CD14-positive monocyte (primary cell): ENCODE data around the gene IGF1R. TPM values are rescaled to one million over a fixed set of nuclear protein-coding genes. Genes with fewer than 3 reads are reported as not detected.

Source experiments
- DNase-seq, 3 donors: peaks; one replicate each; pipeline ENCODE4 v3.0.0-alpha.2; 2011 to 2022
- H2AFZ ChIP-seq: 2 replicates; pipeline ENCODE4 v1.6.0; 2012; ENCODE audit warnings: mild to moderate bottlenecking, low read depth, low read length, inconsistent platforms; ENCODE audit not compliant: insufficient read depth, poor library complexity, severe bottlenecking
- H3K27ac ChIP-seq, 2 donors: 1 replicate in 1 of 2; 2 replicates in 1 of 2; pipeline ENCODE4 v1.5.1; 2012 to 2013; ENCODE audit warnings: low read length in 2 of 2, control low read depth in 1 of 2, inconsistent platforms in 1 of 2, low read depth in 1 of 2, mild to moderate bottlenecking in 1 of 2
- H3K27me3 ChIP-seq, 2 donors: one replicate each; pipeline versions ENCODE4 v1.6.0 to v1.6.1; 2011 to 2013; ENCODE audit warnings: low read length in 2 of 2; ENCODE audit not compliant: control insufficient read depth in 2 of 2, insufficient read depth in 2 of 2
- H3K36me3 ChIP-seq, 2 donors: replicated peaks in 1 of 2; 1 replicate in 1 of 2; 2 replicates in 1 of 2; pipeline versions ENCODE4 v1.5.1 to v1.6.1; 2012 to 2013; ENCODE audit warnings: low read length in 2 of 2, control low read depth in 1 of 2, inconsistent platforms in 1 of 2, mild to moderate bottlenecking in 1 of 2; ENCODE audit not compliant: insufficient read depth in 2 of 2, control insufficient read depth in 1 of 2
- H3K4me1 ChIP-seq, 2 donors: 1 replicate in 1 of 2; 2 replicates in 1 of 2; pipeline versions ENCODE4 v1.5.1 to v1.6.1; 2012 to 2013; ENCODE audit warnings: low read length in 2 of 2, control low read depth in 1 of 2, inconsistent platforms in 1 of 2, mild to moderate bottlenecking in 1 of 2, moderate library complexity in 1 of 2; ENCODE audit not compliant: insufficient read depth in 2 of 2, control insufficient read depth in 1 of 2
- H3K4me2 ChIP-seq: replicated peaks from 2 replicates; pipeline ENCODE3; 2012; ENCODE audit warnings: low read length, moderate library complexity, mild to moderate bottlenecking; ENCODE audit not compliant: poor library complexity, severe bottlenecking; ENCODE audit errors: extremely low read depth
- H3K4me3 ChIP-seq, 3 experiments: fragments of 200-600 bp in 1 of 3; sonication (generic) in 1 of 3; replicated peaks in 1 of 3; 1 replicate in 2 of 3; 2 replicates in 1 of 3; pipeline ENCODE4 v1.5.1; 2011 to 2013; ENCODE audit warnings: low read length in 3 of 3, mild to moderate bottlenecking in 3 of 3, control low read depth in 2 of 3, low read depth in 2 of 3, inconsistent platforms in 1 of 3, moderate library complexity in 1 of 3
- H3K79me2 ChIP-seq: 2 replicates; pipeline ENCODE4 v1.6.0; 2012; ENCODE audit warnings: mild to moderate bottlenecking, control low read depth, inconsistent platforms, low read length, moderate library complexity; ENCODE audit not compliant: insufficient read depth
- H3K9ac ChIP-seq: 2 replicates; pipeline ENCODE4 v1.6.0; 2017; ENCODE audit warnings: low read length, mild to moderate bottlenecking; ENCODE audit not compliant: insufficient read depth, poor library complexity, severe bottlenecking
- H3K9me3 ChIP-seq, 2 donors: replicated peaks in 1 of 2; 1 replicate in 1 of 2; 2 replicates in 1 of 2; pipeline versions ENCODE4 v1.5.1 to v1.6.1; 2012 to 2013; ENCODE audit warnings: low read length in 2 of 2, control low read depth in 1 of 2; ENCODE audit not compliant: control insufficient read depth in 1 of 2, insufficient read depth in 1 of 2
- H4K20me1 ChIP-seq: 2 replicates; pipeline ENCODE4 v1.6.0; 2012; ENCODE audit warnings: mild to moderate bottlenecking, low read length, control low read depth, moderate library complexity; ENCODE audit not compliant: insufficient read depth
- H3K27ac Mint-ChIP-seq, 7 donors: one replicate each; pipeline ENCODE4 v1.8.0; 2020; ENCODE audit warnings: mild to moderate bottlenecking in 7 of 7, mixed read lengths in 7 of 7, moderate library complexity in 6 of 7, inconsistent platforms in 2 of 7
- H3K27me3 Mint-ChIP-seq, 3 donors: one replicate each; pipeline ENCODE4 v1.8.0; 2021 to 2022; ENCODE audit warnings: low read depth in 3 of 3, mild to moderate bottlenecking in 3 of 3, mixed read lengths in 3 of 3, moderate library complexity in 3 of 3, inconsistent platforms in 1 of 3
- H3K36me3 Mint-ChIP-seq, 2 donors: one replicate each; pipeline ENCODE4 v1.8.0; 2020; ENCODE audit warnings: mixed read lengths in 2 of 2, inconsistent platforms in 1 of 2, mild to moderate bottlenecking in 1 of 2
- H3K4me1 Mint-ChIP-seq: one replicate; pipeline ENCODE4 v1.8.0; 2020; ENCODE audit warnings: mild to moderate bottlenecking, mixed read lengths
- H3K4me3 Mint-ChIP-seq, 2 donors: one replicate each; pipeline ENCODE4 v1.8.0; 2020; ENCODE audit warnings: mild to moderate bottlenecking in 2 of 2, mixed read lengths in 2 of 2, moderate library complexity in 1 of 2
- H3K9me3 Mint-ChIP-seq, 7 donors: one replicate each; pipeline ENCODE4 v1.8.0; 2020 to 2022; ENCODE audit warnings: mixed read lengths in 7 of 7, mild to moderate bottlenecking in 6 of 7, moderate library complexity in 6 of 7, inconsistent platforms in 2 of 7
- WGBS: methylation state at CpG from one replicate; pipeline ENCODE4 v1.1.5; 2013; ENCODE audit warnings: missing lambda C conversion rate; ENCODE audit not compliant: insufficient coverage; 5-methylcytosine and 5-hydroxymethylcytosine counted together
- intact Hi-C, 2 donors: fragments of 100-400 bp; cut with micrococcal nuclease; formaldehyde crosslinking; loops; one replicate each; pipeline versions ENCODE4 v1.15.0 to v1.15.1; 2023
- polyA plus RNA-seq, 3 donors: library from polyadenylated mRNA; depleted of rRNA in 1 of 3; unstranded in 2 of 3; stranded (reverse) in 1 of 3; fragments of 300-500 nt in 2 of 3; fragments of >200 nt in 1 of 3; fragmentation: Illumina TruSeq in 2 of 3; gene quantifications; 1 replicate in 2 of 3; 2 replicates in 1 of 3; pipeline ENCODE4 v1.2.3, GENCODE V29; 2012 to 2021
- TF ChIP-seq, protein P1 (sequence below): fragments of 200-600 bp; IDR thresholded peaks from one replicate; pipeline ENCODE4 v1.8.0; 2022; ENCODE audit warnings: antibody characterized with exemption, mild to moderate bottlenecking

The IGF1R gene
- polyA plus RNA-seq, 3 donors, result 0.35 to 4.9 (median 0.67) TPM

DNA sequence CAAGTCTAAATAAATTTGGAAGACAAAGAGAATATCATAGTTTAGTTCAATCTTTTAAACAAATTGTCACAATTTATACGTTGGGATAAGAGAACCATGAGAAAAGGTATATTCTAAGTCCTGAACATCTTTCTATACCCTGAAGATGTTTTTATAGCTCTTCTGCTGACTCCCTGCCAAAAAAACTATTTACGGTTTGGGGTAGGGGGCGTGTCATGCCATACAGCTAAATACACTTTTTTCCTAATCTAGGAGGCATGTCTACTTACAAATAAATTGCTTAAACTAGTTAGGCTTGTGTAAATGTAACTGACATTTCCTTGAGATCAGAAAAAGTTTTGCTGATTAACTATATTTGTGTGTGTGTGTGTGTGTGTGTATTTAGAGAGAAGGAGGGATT lies 195.9 kb downstream of the IGF1R start:
- Histone ChIP-seq H3K79me2 (peaks cover 22% of the 10 kb centered on the region), H3K4me2 (no peak overlapping the region), H3K27ac (no peak overlapping the region), H3K4me1 (peaks cover 15 to 30% of the 10 kb centered on the region in 2 donors), H2AFZ (no peak overlapping the region), H3K9ac (no peak overlapping the region), H3K36me3 (no peaks in the 10 kb centered on the region), H4K20me1 (peaks cover 22% of the 10 kb centered on the region), H3K9me3 (no peaks in the 10 kb centered on the region), H3K27me3 (no peaks in the 10 kb centered on the region), H3K4me3 (no peak overlapping the region)
- intact Hi-C loops, result no loop called here
- no CpG with 5 or more reads among the region's 3 CpGs for WGBS
- Mint-ChIP-seq H3K27me3 (peaks cover 0 to 3% (median 0%) of the 10 kb centered on the region in 3 donors), H3K36me3 (peaks cover 0 to 3% of the 10 kb centered on the region in 2 donors), H3K9me3 (no peaks in the 10 kb centered on the region), H3K4me3 (no peak overlapping the region), H3K4me1 (peaks cover 31% of the 10 kb centered on the region), H3K27ac (no peak overlapping the region)
- DNase-seq, result no peak
- TF ChIP-seq, protein P1, sequence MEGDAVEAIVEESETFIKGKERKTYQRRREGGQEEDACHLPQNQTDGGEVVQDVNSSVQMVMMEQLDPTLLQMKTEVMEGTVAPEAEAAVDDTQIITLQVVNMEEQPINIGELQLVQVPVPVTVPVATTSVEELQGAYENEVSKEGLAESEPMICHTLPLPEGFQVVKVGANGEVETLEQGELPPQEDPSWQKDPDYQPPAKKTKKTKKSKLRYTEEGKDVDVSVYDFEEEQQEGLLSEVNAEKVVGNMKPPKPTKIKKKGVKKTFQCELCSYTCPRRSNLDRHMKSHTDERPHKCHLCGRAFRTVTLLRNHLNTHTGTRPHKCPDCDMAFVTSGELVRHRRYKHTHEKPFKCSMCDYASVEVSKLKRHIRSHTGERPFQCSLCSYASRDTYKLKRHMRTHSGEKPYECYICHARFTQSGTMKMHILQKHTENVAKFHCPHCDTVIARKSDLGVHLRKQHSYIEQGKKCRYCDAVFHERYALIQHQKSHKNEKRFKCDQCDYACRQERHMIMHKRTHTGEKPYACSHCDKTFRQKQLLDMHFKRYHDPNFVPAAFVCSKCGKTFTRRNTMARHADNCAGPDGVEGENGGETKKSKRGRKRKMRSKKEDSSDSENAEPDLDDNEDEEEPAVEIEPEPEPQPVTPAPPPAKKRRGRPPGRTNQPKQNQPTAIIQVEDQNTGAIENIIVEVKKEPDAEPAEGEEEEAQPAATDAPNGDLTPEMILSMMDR, result no peak

DNA sequence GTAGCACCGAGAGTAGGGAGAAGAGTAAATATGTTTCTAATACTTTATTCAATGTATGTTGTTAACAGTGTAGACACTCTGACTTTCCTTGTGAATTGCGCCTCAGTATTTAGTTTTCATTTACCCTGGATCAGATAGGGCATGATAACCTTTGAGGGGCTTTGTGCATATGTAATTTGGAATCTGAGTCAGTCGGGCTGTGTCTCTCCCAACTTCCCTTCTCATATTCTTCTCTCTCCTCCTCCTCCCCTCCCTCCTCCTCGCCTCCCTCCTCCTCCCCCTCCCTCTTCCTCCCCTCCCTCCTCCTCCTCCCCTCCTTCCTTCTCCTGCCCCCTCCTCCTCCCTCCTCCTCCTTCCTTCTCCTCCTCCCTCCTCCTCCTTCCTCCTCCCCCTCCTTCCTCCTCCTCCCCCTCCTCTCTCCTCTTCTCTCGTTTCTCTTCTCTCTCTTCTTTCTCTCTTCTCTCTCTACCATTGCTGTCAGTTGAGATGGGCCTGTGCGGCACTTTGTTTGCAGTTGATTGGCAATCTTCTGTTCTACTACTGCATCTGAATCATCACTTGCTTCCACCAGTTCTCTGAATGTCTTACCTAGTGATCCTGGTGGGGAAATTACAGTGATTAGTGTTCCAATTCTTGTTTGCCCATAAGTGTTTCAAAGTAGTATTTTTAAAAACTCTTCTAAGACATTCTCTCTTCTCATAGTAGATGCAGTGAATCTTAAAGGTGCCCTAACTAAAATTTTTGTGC lies 197.0 kb downstream of the IGF1R start:
- Histone ChIP-seq H3K9me3 (no peaks in the 10 kb centered on the region), H3K79me2 (peaks cover 25% of the 10 kb centered on the region), H3K4me2 (peak overlapping the region; percentile 10), H3K4me1 (peaks cover 15 to 32% of the 10 kb centered on the region in 2 donors), H3K9ac (no peak overlapping the region), H3K27me3 (no peaks in the 10 kb centered on the region), H3K36me3 (no peaks in the 10 kb centered on the region), H3K27ac (peak overlapping the region in 1 of 2 donors; percentile 44), H2AFZ (no peak overlapping the region), H4K20me1 (peaks cover 25% of the 10 kb centered on the region), H3K4me3 (no peak overlapping the region)
- peaks cover 0 to 3% (median 0%) of the 10 kb centered on the region in 3 donors for H3K27me3 Mint-ChIP-seq
- H3K4me1 Mint-ChIP-seq, result peaks cover 32% of the 10 kb centered on the region
- no CpG with 5 or more reads among the region's 6 CpGs for WGBS
- peak in 1 of 3 donors; percentile 18 for DNase-seq
- no peaks in the 10 kb centered on the region for H3K36me3 Mint-ChIP-seq
- H3K9me3 Mint-ChIP-seq, result no peaks in the 10 kb centered on the region
- peak overlapping the region in 1 of 2 donors; percentile 49 for H3K4me3 Mint-ChIP-seq
- peak overlapping the region in 3 of 7 donors; percentile 5 to 54 (median 47) for H3K27ac Mint-ChIP-seq
- TF ChIP-seq, protein P1, result no peak
- intact Hi-C loops, result no loop called here
